Urothelium cell line (cell line): ENCODE data around the gene SETX.

Experiments used
- DNase-seq: peaks from one replicate; pipeline ENCODE4 v3.0.0; 2011; ENCODE audit warnings: low spot score, mixed read lengths
- FAIRE-seq: peaks from 2 replicates; lab custom pipeline; 2011; peaks lifted over from hg19 to GRCh38; lab: Jason Lieb, UNC

Gene SETX

DNA sequence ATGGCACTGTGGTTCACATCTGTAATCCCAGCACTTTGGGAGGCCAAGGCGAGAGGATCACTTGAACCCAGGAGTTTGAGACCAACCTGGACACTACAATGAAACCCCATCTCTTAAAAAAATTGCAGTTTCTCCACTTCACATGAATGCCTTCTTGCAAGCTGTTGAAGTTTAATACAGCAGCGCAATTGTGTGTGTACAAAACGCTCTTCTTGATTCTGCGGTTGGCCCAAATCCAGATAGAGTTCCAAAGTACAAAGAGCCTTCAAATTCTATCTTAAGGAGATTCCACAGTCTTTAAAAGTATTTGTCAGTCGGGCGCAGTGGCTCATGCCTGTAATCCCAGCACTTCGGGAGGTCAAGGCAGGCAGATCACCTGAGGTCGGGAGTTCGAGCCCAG is 9.3 kb upstream of the SETX start:
- DNase-seq (no peak), FAIRE-seq (no peak)

DNA sequence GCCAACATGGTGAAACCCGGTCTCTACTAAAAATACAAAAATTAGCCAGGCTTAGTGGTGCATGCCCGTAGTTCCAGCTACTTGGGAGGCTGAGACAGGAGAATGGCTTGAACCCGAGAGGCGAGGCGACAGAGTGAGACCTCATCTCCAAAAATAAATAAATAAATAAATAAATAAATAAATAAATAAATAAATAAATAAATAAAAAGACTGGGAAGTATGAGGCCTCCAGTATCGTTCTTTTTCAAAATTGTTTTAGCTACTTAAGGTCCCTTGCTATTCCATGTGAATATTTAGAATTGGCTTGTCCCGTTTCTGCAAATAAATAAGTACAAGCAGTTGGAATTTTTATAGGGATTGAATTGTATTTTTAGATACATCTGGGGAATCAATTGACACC is 3.0 kb upstream of the SETX start:
- no peak for FAIRE-seq

DNA sequence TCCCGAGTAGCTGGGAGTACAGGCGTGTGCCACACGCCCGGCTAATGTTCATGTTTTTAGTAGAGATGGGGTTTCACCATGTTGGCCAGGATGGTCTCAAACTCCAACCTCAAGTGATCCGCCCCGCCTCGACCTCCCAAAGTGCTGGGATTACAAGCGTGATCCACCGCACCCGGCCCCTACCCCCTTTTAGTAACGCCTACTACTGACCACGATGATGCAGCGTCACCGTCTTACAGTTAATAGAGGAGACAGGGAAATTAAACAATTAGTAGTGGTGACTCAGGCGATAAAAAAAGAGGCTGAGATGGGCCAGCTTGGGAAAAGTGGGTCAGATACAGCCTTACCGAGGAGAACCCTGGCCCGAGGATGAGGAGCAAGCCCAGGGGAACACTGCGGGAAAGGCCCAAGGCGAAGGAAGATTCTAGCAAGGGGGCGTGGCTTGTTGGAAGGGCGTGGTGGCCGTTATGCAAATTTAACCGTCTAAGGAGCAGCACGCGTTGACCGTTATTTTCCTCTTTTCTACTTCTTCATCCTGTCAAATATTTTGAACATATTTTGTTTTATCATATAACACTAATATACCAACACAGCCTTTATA is 1.6 kb upstream of the SETX start:
- DNase-seq (no peak), FAIRE-seq (no peak)

More for the DNA sequence above, 3.0 kb upstream of the SETX start:
- no peak for DNase-seq

DNA sequence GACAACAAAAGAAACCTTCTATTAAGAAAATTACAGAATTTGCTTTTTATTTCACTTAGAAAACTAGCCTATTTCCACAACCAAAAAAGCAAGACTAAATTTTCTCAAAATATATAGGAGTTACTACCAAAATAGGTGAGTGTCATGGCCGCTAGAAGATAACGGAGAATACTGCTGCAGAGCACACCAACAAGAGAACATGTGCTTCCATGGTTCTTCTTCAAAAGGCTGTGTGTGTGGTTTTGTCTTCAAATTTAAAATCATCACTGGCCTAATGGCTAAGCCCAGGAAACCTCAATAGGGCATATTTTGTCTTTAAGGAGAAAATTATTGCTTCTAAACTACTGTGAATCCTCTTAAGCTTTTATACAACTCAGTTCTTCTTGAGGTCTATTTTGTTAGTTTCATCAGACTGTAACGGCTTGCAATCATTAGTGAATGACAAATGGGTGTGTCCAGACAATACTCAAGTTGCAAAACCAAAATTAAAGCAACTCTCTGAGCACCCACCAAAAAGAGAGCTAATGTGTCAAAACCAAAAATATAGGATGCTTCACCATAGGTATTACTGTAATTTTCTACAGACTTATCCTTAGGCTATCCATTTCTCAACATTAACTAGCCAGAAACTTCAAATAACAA is 3.3 kb downstream of the SETX start:
- FAIRE-seq: no peak
- no peak for DNase-seq

DNA sequence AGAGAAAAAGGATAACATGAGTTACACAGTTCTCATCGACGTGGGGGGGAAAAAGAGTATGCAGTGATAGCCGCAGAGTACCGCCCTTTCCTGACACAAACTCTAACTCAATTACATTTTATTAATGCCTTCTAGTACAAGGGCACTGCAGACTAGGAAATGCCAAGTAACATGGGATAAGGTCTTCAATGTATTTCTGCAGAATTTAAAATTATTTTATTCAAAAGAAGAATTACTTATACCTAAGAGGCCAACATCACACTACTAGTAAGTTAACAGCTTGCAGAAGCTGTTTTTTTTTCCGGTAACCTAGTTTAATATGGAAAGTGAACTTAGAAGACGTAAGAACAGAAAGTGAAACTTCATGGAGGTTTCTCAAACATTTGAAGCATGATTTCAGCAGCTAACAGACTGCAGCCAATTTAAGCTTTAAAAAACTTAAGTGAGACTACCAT is 3.9 kb downstream of the SETX start:
- DNase-seq (no peak), FAIRE-seq (no peak)

DNA sequence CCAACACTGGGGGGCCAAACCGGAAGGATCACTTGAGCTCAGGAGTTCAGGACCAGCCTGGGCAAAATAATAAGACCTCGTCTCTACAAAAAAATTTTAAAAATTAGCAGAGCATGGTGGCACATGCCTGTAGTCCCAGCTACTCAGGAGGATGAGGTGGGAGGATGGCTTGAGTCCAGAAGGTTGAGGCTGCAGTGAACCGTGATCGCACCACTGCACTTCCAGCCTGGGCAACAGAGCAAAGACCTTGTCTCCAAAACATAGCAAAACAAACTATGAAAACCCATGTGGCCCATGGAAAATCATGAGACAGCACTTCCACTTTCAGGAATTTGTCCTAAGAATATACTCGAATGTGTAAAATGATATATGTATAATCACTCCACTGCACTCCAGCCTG is 6.1 kb downstream of the SETX start:
- DNase-seq (no peak), FAIRE-seq (no peak)

DNA sequence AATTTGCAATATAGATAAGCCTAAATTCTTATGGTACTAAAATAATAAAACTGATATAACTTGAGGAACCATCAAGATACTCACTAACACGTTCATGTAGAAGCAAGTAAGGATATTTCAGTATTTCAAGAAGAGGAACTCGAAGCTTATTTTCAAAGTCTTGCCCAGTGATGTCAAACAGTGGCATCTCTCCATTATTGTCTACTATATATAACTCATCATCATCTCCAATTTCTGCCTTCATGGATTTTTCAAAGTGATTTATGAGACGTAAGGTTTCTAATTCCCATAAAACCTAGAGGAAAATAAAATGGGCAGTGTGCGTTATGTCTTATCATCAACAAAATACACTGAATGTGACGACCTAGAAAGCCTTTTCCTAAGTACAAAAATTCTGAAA is 8.6 kb downstream of the SETX start:
- no peak for FAIRE-seq
- DNase-seq: no peak

DNA sequence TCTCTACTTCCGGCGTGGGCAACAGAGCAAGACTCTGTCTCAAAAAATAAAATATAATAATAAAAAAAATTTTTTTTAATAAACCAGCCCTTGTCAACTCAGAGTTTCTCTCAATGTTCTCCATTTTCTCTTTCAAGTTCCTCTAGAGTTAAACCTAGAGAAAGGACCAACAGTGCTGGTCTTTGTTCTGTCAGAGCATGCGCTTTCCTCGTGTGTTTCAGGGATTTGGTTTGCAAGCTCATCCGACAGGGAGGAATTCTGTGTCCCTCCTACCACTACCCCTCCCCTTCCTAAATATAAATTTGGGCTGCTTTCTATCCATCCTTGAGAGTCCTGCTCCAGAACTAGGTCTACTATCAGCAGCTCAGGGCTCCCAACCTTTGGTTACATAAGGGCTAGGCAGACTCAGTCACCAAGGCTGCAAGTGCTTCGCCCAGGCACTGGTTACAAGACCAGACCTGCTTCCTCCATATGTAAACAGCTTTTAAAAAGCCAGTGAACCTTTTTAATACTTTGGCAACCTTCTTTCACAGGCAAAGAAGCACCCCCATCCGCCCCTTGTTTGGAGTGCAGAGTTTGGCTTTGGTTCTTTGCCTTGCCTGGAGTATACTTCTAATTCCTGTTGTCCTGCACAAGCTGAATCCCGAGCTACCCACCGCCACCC is 13.5 kb downstream of the SETX start:
- no peak for FAIRE-seq
- no peak for DNase-seq

DNA sequence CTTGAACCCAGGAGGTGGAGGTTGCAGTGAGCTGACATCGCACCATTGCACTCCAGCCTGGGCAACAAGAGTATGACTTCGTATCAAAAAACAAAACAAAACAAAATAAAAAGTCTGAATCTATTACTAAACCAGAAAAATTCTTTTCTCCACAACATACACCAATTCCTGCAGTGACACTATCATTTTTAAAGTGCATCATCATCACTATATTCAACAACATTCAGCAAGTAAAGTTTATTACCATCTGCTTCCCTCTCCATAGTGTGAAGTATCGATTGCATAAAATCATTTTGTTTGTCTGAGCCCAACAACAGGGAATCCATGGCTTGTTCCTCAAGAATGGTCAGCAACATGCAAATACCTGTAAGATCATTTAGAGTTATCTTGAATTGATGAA is 20.4 kb downstream of the SETX start:
- FAIRE-seq: no peak
- no peak for DNase-seq

DNA sequence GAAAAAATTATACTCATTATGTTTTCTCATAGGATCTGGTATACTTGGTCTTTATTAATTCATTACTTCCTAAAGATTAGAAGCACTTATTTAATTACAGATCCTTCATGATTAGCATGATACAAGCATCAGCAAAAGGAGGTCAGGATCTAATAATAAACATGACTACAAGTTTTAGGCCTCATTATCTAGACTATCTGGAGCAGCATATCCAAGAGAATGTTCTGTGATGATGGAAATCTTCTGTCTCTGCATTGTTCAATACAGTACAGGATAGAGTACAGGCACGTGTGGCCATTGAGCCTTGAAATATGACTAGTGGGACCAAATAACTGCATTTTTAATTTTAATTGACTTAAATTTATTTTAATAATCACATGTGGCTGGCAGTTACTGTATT is 21.2 kb downstream of the SETX start:
- DNase-seq: no peak

DNA sequence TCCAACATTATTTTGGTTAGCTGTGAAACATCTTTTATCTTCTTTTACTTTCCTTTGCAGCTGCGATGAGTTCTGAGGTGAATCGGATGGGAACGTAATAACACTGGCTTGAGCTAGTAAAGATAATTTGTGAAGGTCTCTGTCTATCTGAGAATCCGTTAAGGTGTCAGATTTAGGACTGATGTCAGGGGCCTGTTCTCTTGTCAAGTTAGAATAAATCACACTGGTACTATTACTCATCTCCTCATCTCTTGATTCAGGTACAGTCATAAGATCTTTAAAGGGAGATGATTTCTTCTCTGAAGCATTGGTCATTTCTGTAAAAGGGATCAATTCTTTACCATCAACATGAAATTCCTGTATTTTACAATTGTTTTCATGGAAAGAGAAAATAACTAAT is 26.2 kb downstream of the SETX start:
- FAIRE-seq (no peak), DNase-seq (no peak)

More for the DNA sequence above, 21.2 kb downstream of the SETX start:
- no peak for FAIRE-seq

DNA sequence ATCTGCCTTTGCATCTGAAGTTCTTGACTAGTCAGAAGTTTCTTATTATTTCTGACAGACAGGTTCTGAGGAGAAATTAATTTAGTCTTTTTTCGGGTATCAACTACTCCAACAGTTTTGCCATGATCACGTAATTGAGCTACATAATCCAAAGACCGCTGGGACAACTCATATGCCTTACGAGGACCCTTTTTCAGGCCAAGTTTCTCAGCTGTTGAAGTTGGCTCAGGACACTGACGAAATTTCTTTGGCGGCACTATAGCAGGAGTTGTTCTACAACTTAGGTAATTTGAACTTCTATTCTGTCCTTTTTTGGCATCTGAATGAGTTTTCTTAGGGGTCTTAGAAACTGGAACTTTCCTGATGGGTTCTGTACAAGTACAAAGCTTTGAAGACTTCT is 27.2 kb downstream of the SETX start:
- FAIRE-seq: no peak

DNA sequence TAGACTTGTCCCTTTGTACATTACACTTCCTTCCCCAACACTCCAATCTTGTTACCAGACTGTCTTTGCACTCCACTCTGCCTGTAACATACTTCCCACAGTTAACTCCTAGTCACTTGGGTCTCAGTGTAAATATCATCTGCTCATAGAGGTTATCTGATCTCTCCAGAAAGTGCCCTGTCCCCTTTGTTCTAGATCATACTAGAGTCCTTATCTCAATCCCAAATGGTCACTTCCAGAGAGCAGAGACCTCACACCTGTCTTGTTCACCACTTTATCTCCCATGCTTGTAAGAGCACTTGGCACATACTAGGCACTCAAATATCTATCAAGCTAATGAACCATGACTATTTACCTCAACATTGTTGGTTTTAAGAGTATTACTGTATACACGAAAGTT is 30.4 kb downstream of the SETX start:
- DNase-seq (no peak), FAIRE-seq (no peak)

More for the DNA sequence above, 27.2 kb downstream of the SETX start:
- no peak for DNase-seq

DNA sequence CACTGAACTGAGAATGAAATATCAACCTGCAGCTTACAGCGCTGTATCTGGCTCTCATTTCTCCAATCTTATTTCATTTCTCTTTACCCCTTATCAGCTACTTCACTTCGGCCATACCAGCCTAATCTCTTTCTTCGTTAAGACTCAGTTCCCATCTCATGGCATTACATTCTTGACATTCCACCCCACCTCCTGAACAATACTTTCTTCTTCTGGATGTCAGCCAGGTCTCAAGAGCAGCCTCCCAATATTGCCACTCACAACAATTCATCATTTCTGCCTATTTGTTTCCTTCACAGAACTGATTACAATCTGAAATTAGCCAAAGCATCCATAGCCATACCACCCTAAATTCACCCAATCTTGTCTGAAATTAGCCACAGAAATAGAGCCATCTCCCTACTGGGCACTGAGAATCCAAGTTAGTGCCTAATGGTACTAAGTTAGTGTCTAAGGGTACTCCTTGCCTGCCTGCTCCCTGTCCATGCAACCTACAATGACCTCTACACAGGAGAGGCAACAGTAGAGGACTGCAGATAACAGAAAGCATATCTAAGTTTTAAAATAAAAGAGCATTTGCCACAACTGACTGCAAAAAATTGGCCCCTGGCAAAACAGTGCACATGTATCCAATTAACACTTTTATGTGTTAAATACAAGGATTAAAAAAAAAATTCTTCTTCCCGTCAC is 35.2 kb downstream of the SETX start:
- FAIRE-seq: no peak
- DNase-seq: peak; percentile 35

DNA sequence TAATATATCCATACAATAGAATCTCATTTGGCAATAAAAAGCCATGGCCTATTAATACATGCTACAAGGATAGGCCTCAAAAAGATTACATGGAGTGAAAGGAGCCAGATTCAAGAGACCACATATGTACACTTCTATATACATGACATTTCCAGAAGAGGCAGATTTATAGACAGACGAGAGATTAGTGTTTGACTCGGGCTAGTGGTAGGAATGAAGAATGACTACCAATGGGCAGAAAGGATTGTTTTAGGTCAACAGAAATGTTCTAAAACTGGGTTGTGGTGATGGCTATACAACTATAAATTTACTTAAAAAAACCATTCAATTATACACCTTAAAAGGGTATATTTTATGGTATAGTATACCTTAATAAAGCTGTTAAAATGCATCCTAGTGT is 41.9 kb downstream of the SETX start:
- no peak for DNase-seq

DNA sequence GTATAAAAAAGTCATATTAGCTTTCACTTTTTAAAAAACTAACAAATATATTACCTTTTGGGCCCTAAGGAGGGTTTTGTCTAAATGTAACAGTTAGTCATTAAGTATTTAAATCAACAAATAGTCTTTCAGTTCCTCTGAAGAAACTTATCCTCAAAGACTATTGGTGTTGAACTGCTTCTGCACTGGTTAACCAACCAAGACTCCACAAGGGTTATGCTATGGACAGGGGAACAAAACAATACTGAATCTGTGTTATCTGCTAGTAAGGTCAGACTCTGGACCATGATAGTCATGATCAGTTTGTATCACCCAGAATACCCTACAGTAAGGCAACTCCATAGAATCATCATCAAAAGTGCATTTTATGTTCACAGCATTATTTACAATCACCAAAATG is 42.4 kb downstream of the SETX start:
- FAIRE-seq (no peak), DNase-seq (no peak)

More for the DNA sequence above, 41.9 kb downstream of the SETX start:
- FAIRE-seq: no peak

DNA sequence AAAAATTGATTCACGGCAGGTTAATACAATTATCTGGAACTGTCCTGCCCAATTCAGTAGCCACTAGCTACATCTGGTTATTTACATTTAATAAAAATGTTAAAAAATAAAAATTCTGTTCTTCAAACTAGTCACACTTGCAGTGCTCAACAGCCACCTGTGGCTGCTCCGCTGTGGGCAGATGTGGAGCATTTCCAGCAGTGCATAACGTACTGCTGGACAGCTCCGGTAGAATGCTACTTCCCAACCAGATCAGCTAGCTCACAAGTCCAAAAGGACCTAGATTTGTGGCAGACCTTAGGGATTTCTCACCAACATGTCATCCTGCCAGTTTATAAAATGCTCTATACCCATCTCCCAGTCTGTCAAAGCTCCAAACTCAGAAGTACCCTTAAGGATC is 42.8 kb downstream of the SETX start:
- DNase-seq (no peak), FAIRE-seq (no peak)

DNA sequence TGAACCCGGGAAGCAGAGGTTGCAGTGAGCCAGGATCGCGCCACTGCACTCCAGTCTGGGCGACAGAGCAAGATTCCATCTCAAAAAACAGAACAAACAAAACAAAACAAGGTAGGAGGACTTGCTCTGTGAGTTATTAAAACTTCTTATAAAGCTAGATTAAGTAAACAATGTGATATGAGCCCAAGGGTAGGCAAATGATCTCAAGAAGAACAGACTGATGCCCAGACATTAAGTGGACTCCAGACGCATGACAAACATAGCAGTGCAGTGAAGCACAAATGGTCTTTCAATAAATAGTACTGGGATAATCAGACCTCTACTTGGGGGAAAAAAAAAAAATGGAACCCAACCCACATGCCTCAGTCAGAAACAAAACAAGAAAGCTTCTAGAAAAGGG is 45.7 kb downstream of the SETX start:
- no peak for FAIRE-seq

DNA sequence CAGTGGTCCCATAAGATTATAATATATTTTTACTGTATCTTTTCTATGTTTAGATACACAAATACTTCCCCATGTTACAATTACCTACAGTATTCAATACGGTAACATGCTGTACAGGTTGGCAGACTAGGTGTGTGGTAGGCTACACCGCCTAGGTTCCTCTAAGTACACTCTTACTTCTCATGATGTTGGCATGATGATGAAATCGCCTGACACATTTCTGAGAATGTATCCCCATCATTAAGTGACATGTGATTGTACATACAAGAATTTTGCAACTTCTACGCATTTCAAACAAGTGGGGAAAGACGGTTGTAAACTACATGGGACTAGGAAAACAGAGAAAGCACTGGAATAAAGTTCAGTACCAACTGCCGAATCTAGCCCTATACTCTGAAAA is 53.3 kb downstream of the SETX start:
- FAIRE-seq (no peak), DNase-seq (no peak)

More for the DNA sequence above, 45.7 kb downstream of the SETX start:
- no peak for DNase-seq

DNA sequence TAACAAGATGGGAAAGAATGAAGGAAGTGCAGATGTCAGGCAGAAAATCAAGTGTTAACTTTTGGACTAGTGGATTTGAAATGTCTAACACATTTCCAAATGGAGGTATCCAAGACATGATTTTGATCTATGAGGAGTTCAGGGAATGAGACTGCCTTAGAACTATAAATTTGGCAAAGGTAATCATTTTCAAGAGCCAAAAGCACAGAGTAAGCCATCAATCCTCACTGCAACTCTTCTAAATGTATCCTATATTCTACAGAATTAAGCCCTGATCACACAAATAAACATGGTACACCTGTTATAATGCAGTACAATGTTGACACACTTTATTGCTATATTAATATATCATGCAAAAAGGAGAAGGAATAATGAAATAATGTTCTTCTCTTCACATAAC is 55.6 kb downstream of the SETX start:
- no peak for FAIRE-seq
- DNase-seq: no peak

DNA sequence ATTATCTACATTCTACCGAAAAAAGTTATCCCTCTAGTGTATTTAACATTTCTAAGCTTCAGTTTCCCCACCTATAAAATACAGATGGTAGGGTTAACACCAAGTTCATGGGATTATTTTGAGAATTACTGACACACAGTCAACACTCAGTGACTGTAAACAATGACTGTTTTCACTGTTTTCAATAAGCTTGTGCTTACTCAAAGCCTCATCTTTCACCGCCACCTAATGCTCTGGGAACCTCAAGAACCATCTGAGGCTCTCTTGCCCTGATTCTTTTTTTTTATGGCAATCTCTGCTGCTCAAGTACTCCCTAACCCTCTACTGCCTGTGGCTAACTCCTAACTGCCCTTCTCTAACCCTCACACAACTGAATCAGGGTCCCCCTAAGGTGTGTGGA is 59.6 kb downstream of the SETX start:
- DNase-seq (no peak), FAIRE-seq (no peak)
